Stimulated activated CD8-positive, alpha-beta memory T cell treated with anti-CD3 and anti-CD28 coated beads, Interleukin-12 subunit alpha, Interleukin-12 subunit beta, amount 100 ng/mL, for 1 hour (primary cell): ENCODE measurements around the gene SYNC.

Experiments used
- DNase-seq: peaks from one replicate; pipeline ENCODE4 v3.0.0-alpha.2; 2020; ENCODE audit warnings: low read depth

SYNC gene

GRCh38 chr1:32702599-32703478, at the start of gene SYNC:
Gene SYNC, minus strand, starts transcription at chr1:32702770. Its CDS starts 110 bp downstream, at chr1:32702660.
- DNase-seq = no peak

GRCh38 chr1:32749771-32750170, 47.2 kb upstream of the SYNC start:
- DNase-seq = no peak

- DNase-seq = no peak
Observed at GRCh38 chr1:32749332-32749731, 46.8 kb upstream of the SYNC start.

GRCh38 chr1:32748926-32749325, 46.4 kb upstream of the SYNC start:
- no peak for DNase-seq

- no peak for DNase-seq
Observed at GRCh38 chr1:32748348-32748747, 45.8 kb upstream of the SYNC start.

- DNase-seq = no peak
Observed at GRCh38 chr1:32746130-32746529, 43.6 kb upstream of the SYNC start.

GRCh38 chr1:32744071-32744425, 41.5 kb upstream of the SYNC start:
- DNase-seq = no peak

- no peak for DNase-seq
Observed at GRCh38 chr1:32743380-32744070, 41.0 kb upstream of the SYNC start.

- DNase-seq = no peak
Observed at GRCh38 chr1:32742956-32743355, 40.4 kb upstream of the SYNC start.

- DNase-seq = no peak
Observed at GRCh38 chr1:32742199-32742947, 39.8 kb upstream of the SYNC start.

- no peak for DNase-seq
Observed at GRCh38 chr1:32741413-32742198, 39.0 kb upstream of the SYNC start.

- DNase-seq = no peak
Observed at GRCh38 chr1:32741059-32741412, 38.5 kb upstream of the SYNC start.

- DNase-seq = no peak
Observed at GRCh38 chr1:32736812-32737791, 34.5 kb upstream of the SYNC start.

GRCh38 chr1:32733582-32734321, 31.2 kb upstream of the SYNC start:
- DNase-seq = no peak

- no peak for DNase-seq
Observed at GRCh38 chr1:32729254-32730046, 26.9 kb upstream of the SYNC start.

GRCh38 chr1:32728413-32729077, 26.0 kb upstream of the SYNC start:
- DNase-seq = no peak

- no peak for DNase-seq
Observed at GRCh38 chr1:32727876-32728275, 25.3 kb upstream of the SYNC start.

GRCh38 chr1:32725615-32725982, 23.0 kb upstream of the SYNC start:
- no peak for DNase-seq
